Measurements from ENCODE around the gene DUSP2.

- TF ChIP-seq, protein P1, sequence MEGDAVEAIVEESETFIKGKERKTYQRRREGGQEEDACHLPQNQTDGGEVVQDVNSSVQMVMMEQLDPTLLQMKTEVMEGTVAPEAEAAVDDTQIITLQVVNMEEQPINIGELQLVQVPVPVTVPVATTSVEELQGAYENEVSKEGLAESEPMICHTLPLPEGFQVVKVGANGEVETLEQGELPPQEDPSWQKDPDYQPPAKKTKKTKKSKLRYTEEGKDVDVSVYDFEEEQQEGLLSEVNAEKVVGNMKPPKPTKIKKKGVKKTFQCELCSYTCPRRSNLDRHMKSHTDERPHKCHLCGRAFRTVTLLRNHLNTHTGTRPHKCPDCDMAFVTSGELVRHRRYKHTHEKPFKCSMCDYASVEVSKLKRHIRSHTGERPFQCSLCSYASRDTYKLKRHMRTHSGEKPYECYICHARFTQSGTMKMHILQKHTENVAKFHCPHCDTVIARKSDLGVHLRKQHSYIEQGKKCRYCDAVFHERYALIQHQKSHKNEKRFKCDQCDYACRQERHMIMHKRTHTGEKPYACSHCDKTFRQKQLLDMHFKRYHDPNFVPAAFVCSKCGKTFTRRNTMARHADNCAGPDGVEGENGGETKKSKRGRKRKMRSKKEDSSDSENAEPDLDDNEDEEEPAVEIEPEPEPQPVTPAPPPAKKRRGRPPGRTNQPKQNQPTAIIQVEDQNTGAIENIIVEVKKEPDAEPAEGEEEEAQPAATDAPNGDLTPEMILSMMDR (IDR thresholded peaks at IDR 0.05): no peak
- no peak for TF ChIP-seq POLR2A (IDR thresholded peaks at IDR 0.05)
These were observed 13.3 kb upstream of the DUSP2 start for GRCh38 chr2:96158554-96158940.

All from thyroid gland (tissue), 4 donors.